Caco-2 (cell line): Measurements from ENCODE around the gene HSPA6. TPM values are rescaled to one million over a fixed set of nuclear protein-coding genes. Genes with fewer than 3 reads are reported as not detected.

Source experiments
- BruUV-seq: library from RNA; stranded (reverse); fragments of 400-500 nt; replicated peaks from 2 replicates; lab custom pipeline; 2021; lab: Mats Ljungman, UMichigan
- CTCF ChIA-PET: fragments of 300-600 bp; sonication (Branson Sonifier 250); formaldehyde crosslinking; loops from one replicate; lab custom pipeline; 2022; ENCODE audit warnings: antibody characterized with exemption; lab: Charles Lee
- POLR2A ChIA-PET: fragments of 300-600 bp; sonication (Branson Sonifier 250); formaldehyde crosslinking; loops from one replicate; lab custom pipeline; 2022; ENCODE audit warnings: antibody characterized with exemption; lab: Charles Lee
- DNase-seq, 2 experiments: peaks; one replicate each; pipeline versions ENCODE4 v3.0.0 to v3.0.0-alpha.2; 2020 to 2022
- H3K27me3 ChIP-seq: replicated peaks from 2 replicates; pipeline ENCODE4 v1.6.0; 2011; ENCODE audit warnings: low read length; ENCODE audit not compliant: control insufficient read depth, insufficient read depth
- H3K36me3 ChIP-seq: 2 replicates; pipeline ENCODE4 v1.5.1; 2011; ENCODE audit warnings: low read length; ENCODE audit not compliant: control insufficient read depth, insufficient read depth
- H3K4me1 ChIP-seq: fragments of 250-450 bp; sonication (Bioruptor Pico); 2 replicates; pipeline ENCODE4 v1.5.1; 2020; ENCODE audit warnings: mild to moderate bottlenecking
- H3K4me3 ChIP-seq: 2 replicates; pipeline ENCODE4 v1.5.1; 2011; ENCODE audit warnings: low read depth, mild to moderate bottlenecking, control low read depth, low read length
- H3K9me3 ChIP-seq: fragments of 250-450 bp; sonication (Bioruptor Pico); 2 replicates; pipeline ENCODE4 v1.5.1; 2020; ENCODE audit warnings: mild to moderate bottlenecking, moderate library complexity
- H3K27ac Mint-ChIP-seq: one replicate; pipeline ENCODE4 v1.8.0; 2022; ENCODE audit warnings: mixed read lengths; ENCODE audit not compliant: unreplicated experiment
- H3K27me3 Mint-ChIP-seq: one replicate; pipeline ENCODE4 v1.8.0; 2022; ENCODE audit warnings: mixed read lengths; ENCODE audit not compliant: insufficient read depth, unreplicated experiment
- H3K36me3 Mint-ChIP-seq: one replicate; pipeline ENCODE4 v1.8.0; 2022; ENCODE audit warnings: mild to moderate bottlenecking, mixed read lengths; ENCODE audit not compliant: insufficient read depth, unreplicated experiment
- H3K4me1 Mint-ChIP-seq: one replicate; pipeline ENCODE4 v1.8.0; 2022; ENCODE audit warnings: low read depth, mixed read lengths; ENCODE audit not compliant: unreplicated experiment
- H3K4me3 Mint-ChIP-seq: one replicate; pipeline ENCODE4 v1.8.0; 2022; ENCODE audit warnings: mild to moderate bottlenecking, moderate library complexity, mixed read lengths; ENCODE audit not compliant: unreplicated experiment
- H3K9me3 Mint-ChIP-seq: one replicate; pipeline ENCODE4 v1.8.0; 2022; ENCODE audit warnings: mixed read lengths; ENCODE audit not compliant: unreplicated experiment
- CTCF ChIP-seq, 2 experiments: fragments of 200-600 bp in 1 of 2; IDR thresholded peaks; 1 replicate in 1 of 2; 2 replicates in 1 of 2; pipeline versions ENCODE4 v1.5.1 to v1.8.0; 2011 to 2022; ENCODE audit warnings: antibody characterized with exemption in 1 of 2, control low read depth in 1 of 2, inconsistent platforms in 1 of 2, low read depth in 1 of 2, low read length in 1 of 2, mild to moderate bottlenecking in 1 of 2, moderate library complexity in 1 of 2; ENCODE audit not compliant: insufficient read depth in 1 of 2, severe bottlenecking in 1 of 2, unreplicated experiment in 1 of 2
- intact Hi-C: fragments of 100-400 bp; cut with micrococcal nuclease; formaldehyde crosslinking; loops from one replicate; pipeline ENCODE4 v1.10.0; 2022; ENCODE audit not compliant: unreplicated experiment
- total RNA-seq: library from RNA; stranded (reverse); gene quantifications from 2 replicates; pipeline ENCODE4 v1.2.3, GENCODE V29; 2022

Gene HSPA6
- total RNA-seq, 1 experiment from 2014 or later, result 0.32 TPM

GRCh38 chr1:161494091-161494735, 30.1 kb upstream of the HSPA6 start:
- H3K36me3 Mint-ChIP-seq, result no peaks in the 10 kb centered on the region
- ChIA-PET CTCF (no interaction called here), POLR2A (no interaction called here)
- H3K36me3 ChIP-seq, result no peaks in the 10 kb centered on the region
- H3K4me3 ChIP-seq, result no peak overlapping the region
- H3K9me3 ChIP-seq, result no peaks in the 10 kb centered on the region
- TF ChIP-seq CTCF (IDR thresholded peaks at IDR 0.05; ENCODE audit: insufficient read depth in 1 of 2, low read depth in 1 of 2, low read length in 1 of 2, severe bottlenecking in 1 of 2, unreplicated experiment in 1 of 2), result no peak
- no peaks in the 10 kb centered on the region for H3K9me3 Mint-ChIP-seq
- no peaks in the 10 kb centered on the region for H3K27me3 ChIP-seq
- intact Hi-C loops, result no loop called here
- H3K4me3 Mint-ChIP-seq, result no peak overlapping the region
- H3K4me1 ChIP-seq, result no peaks in the 10 kb centered on the region
- H3K27ac Mint-ChIP-seq, result no peak overlapping the region
- no peak for DNase-seq
- no TSS peak for BruUV-seq
- peaks cover 16% of the 10 kb centered on the region for H3K27me3 Mint-ChIP-seq
- H3K4me1 Mint-ChIP-seq, result no peaks in the 10 kb centered on the region

- DNase-seq, result no peak
- ChIA-PET POLR2A (no interaction called here), CTCF (no interaction called here)
- Histone ChIP-seq H3K4me1 (no peaks in the 10 kb centered on the region), H3K9me3 (no peaks in the 10 kb centered on the region), H3K27me3 (no peaks in the 10 kb centered on the region), H3K4me3 (no peak overlapping the region), H3K36me3 (no peaks in the 10 kb centered on the region)
- intact Hi-C loops, result no loop called here
- Mint-ChIP-seq H3K9me3 (no peaks in the 10 kb centered on the region), H3K4me3 (no peak overlapping the region), H3K4me1 (no peaks in the 10 kb centered on the region), H3K27ac (no peak overlapping the region), H3K36me3 (no peaks in the 10 kb centered on the region), H3K27me3 (peaks cover 14% of the 10 kb centered on the region)
- no peak for TF ChIP-seq CTCF (IDR thresholded peaks at IDR 0.05; ENCODE audit: insufficient read depth in 1 of 2, low read depth in 1 of 2, low read length in 1 of 2, severe bottlenecking in 1 of 2, unreplicated experiment in 1 of 2)
- no TSS peak for BruUV-seq
These were observed 28.9 kb upstream of the HSPA6 start for GRCh38 chr1:161495490-161495889.

GRCh38 chr1:161497961-161498360, 26.4 kb upstream of the HSPA6 start:
- no peak for DNase-seq
- no peak overlapping the region for H3K4me3 ChIP-seq
- H3K27me3 Mint-ChIP-seq, result peaks cover 10% of the 10 kb centered on the region
- no peaks in the 10 kb centered on the region for H3K36me3 Mint-ChIP-seq
- no peaks in the 10 kb centered on the region for H3K4me1 Mint-ChIP-seq
- BruUV-seq, result no TSS peak
- ChIA-PET CTCF (no interaction called here), POLR2A (no interaction called here)
- no peaks in the 10 kb centered on the region for H3K4me1 ChIP-seq
- intact Hi-C loops, result no loop called here
- no peak for TF ChIP-seq CTCF (IDR thresholded peaks at IDR 0.05; ENCODE audit: insufficient read depth in 1 of 2, low read depth in 1 of 2, low read length in 1 of 2, severe bottlenecking in 1 of 2, unreplicated experiment in 1 of 2)
- H3K27ac Mint-ChIP-seq, result no peak overlapping the region
- no peaks in the 10 kb centered on the region for H3K27me3 ChIP-seq
- H3K9me3 Mint-ChIP-seq, result no peaks in the 10 kb centered on the region
- H3K4me3 Mint-ChIP-seq, result no peak overlapping the region
- H3K9me3 ChIP-seq, result no peaks in the 10 kb centered on the region
- no peaks in the 10 kb centered on the region for H3K36me3 ChIP-seq
